Upper lobe of right lung (tissue), 1 donor: ENCODE results near the gene ECEL1. TPM values are rescaled to one million over a fixed set of nuclear protein-coding genes. Genes with fewer than 3 reads are reported as not detected.
A peak's percentile ranks its signal among the peaks of the same experiment; 100 is the strongest.

Experiments used
- ATAC-seq: fragments of 200-7000 bp; cut with Tn5 transposase; one replicate; pipeline ENCODE4 v1.9.1; 2020; ENCODE audit warnings: mild to moderate bottlenecking, moderate library complexity
- DNase-seq: peaks from one replicate; pipeline ENCODE4 v3.0.0-alpha.2; 2020
- H3K27ac ChIP-seq: fragments of 200-600 bp; one replicate; pipeline ENCODE4 v1.8.0; 2022
- H3K27me3 ChIP-seq: fragments of 200-600 bp; one replicate; pipeline ENCODE4 v1.8.0; 2022; ENCODE audit warnings: mild to moderate bottlenecking
- H3K36me3 ChIP-seq: fragments of 200-600 bp; one replicate; pipeline ENCODE4 v1.8.0; 2022
- H3K4me1 ChIP-seq: fragments of 200-600 bp; one replicate; pipeline ENCODE4 v1.8.0; 2022
- H3K4me3 ChIP-seq: fragments of 200-600 bp; one replicate; pipeline ENCODE4 v1.8.0; 2022; ENCODE audit warnings: mild to moderate bottlenecking
- H3K9me3 ChIP-seq: fragments of 200-600 bp; one replicate; pipeline ENCODE4 v1.8.0; 2022
- intact Hi-C: fragments of 100-400 bp; cut with DNase I; formaldehyde crosslinking; loops from one replicate; pipeline ENCODE4 v1.11.0; 2022
- total RNA-seq: library from RNA; stranded (reverse); fragmentation: NEBNext Ultra II Directional; extraction: Animal tissue kit (Norgen Biotek cat#: 25700); gene quantifications from one replicate; pipeline ENCODE4 v1.2.1, GENCODE V29; 2021
- TF ChIP-seq, protein P1 (sequence below): fragments of 200-600 bp; IDR thresholded peaks from one replicate; pipeline ENCODE4 v1.8.0; 2022; ENCODE audit warnings: antibody characterized with exemption
- donor health status: DM: no; HTN: yes; CAD: no; lungs with severe emphysema.

Gene ECEL1
- total RNA-seq, 1 donor from 2014 or later: not detected

DNA sequence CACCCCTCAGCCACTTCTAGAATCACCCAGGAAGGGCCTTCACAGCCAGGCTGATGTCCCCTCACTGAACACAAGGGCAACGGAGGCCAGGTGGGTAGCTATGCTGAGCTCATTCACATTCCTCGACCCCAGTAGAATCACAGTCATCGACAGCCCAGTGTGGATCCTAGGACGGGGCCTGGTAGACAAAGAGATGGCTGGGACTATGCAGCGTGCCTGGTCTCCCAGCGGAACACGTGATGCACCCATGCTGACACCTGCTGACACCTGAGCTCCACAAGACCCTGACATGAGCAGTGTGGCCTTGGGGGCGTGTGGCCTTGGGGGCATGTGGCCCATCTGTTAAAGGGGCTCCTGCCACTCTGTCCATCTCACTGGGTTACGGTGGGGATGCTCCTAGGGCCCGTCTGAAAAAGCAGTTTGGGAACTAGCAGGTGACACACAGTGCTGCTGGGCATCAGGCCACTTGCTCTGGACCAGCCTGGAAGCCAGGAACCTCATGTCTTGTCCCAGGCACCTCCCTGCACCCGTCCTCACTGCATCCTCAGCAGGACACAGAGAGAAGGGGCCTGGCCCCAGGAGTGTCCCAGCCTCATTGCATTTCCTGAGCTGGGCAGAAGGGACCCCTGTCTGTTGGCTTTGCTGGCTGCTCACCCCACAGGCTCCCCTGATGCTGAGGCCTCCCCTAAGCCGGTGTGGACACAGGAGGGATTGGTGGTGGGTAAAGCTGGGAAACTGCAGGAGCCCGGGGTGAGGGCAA is 9.7 kb downstream of the ECEL1 start:
- no peak overlapping the region for H3K4me3 ChIP-seq
- TF ChIP-seq, protein P1, sequence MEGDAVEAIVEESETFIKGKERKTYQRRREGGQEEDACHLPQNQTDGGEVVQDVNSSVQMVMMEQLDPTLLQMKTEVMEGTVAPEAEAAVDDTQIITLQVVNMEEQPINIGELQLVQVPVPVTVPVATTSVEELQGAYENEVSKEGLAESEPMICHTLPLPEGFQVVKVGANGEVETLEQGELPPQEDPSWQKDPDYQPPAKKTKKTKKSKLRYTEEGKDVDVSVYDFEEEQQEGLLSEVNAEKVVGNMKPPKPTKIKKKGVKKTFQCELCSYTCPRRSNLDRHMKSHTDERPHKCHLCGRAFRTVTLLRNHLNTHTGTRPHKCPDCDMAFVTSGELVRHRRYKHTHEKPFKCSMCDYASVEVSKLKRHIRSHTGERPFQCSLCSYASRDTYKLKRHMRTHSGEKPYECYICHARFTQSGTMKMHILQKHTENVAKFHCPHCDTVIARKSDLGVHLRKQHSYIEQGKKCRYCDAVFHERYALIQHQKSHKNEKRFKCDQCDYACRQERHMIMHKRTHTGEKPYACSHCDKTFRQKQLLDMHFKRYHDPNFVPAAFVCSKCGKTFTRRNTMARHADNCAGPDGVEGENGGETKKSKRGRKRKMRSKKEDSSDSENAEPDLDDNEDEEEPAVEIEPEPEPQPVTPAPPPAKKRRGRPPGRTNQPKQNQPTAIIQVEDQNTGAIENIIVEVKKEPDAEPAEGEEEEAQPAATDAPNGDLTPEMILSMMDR: no peak
- H3K36me3 ChIP-seq: no peaks in the 10 kb centered on the region
- no peaks in the 10 kb centered on the region for H3K4me1 ChIP-seq
- H3K27me3 ChIP-seq: no peaks in the 10 kb centered on the region
- peak; percentile 46 for DNase-seq
- H3K9me3 ChIP-seq: no peaks in the 10 kb centered on the region
- intact Hi-C loops: no loop called here
- ATAC-seq: no peak
- H3K27ac ChIP-seq: no peak overlapping the region

DNA sequence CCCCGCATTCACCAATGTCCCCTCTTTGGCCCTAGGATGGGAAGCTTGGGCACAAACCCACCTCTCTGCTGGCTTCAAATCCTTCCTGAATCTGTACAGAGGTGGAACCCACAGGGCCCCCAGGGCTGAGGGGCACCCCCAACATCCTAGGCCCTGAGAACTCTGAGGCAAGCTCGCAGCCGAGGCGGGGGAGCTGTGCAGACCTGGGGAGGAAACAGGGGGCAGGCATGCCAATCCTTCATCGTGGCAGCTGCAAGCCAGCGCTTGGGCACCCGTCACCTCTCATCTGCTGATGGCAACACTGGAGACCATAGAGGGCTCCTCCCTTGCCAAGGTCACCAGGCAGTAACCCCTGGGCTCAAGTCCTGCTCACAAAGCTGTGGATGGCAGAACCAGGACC is 10.8 kb downstream of the ECEL1 start:
- DNase-seq (peak; percentile 40), ATAC-seq (no peak)
- intact Hi-C loops: no loop called here

DNA sequence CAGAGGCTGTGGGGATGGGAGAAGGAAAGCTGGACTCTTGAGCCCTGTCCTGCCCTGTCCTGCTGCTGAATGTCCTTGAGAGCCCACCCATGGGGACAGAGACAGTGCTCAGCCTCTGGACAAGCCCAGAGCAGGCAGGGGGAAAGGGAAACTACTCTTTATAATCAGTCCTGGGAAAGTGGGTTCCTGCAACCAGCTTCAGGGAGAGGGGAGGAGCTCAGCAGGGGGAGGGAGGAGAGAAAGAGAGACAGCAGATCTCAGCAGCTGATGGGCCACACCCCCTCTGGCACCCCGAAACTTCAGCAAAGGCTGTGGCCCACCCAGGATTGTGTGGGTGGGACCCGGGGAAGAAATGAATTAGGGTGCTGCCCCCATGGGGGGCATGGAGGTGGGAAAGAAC is 11.6 kb downstream of the ECEL1 start:
- Histone ChIP-seq H3K27ac (no peak overlapping the region), H3K4me3 (no peak overlapping the region), H3K27me3 (no peaks in the 10 kb centered on the region), H3K9me3 (no peaks in the 10 kb centered on the region), H3K4me1 (no peaks in the 10 kb centered on the region), H3K36me3 (no peaks in the 10 kb centered on the region)
- TF ChIP-seq, protein P1: no peak
- ATAC-seq: no peak
- intact Hi-C loops: no loop called here
- peak; percentile 25 for DNase-seq

More for the DNA sequence above, 10.8 kb downstream of the ECEL1 start:
- Histone ChIP-seq H3K36me3 (no peaks in the 10 kb centered on the region), H3K9me3 (no peaks in the 10 kb centered on the region), H3K27ac (no peak overlapping the region), H3K4me1 (no peaks in the 10 kb centered on the region), H3K4me3 (no peak overlapping the region), H3K27me3 (no peaks in the 10 kb centered on the region)
- TF ChIP-seq, protein P1: no peak

DNA sequence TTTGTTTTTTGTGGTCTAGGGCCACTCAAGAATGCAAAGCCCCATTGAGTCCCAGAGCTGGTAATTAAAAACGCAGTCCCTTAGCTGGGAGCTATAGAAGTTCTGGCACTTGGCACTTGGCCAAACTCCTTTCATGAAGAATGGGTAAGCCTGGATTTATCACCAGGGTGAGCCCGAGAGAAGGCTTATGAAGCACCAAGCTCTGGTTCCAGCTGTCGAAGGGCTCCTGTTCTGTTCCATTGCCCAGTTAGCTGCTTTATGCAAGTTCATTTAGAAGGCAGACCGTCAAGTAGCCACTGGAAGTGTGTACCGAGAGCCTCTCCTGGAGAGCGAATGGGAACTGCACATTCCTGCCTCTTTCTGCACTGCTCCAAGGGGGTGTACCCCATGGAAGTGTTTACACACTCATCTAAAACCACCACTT is 14.2 kb downstream of the ECEL1 start:
- Histone ChIP-seq H3K27me3 (no peaks in the 10 kb centered on the region), H3K4me1 (no peaks in the 10 kb centered on the region), H3K27ac (no peak overlapping the region), H3K36me3 (no peaks in the 10 kb centered on the region), H3K4me3 (no peak overlapping the region), H3K9me3 (no peaks in the 10 kb centered on the region)
- ATAC-seq: peak; percentile 92
- intact Hi-C loops: no loop called here
- TF ChIP-seq, protein P1: no peak
- peak; percentile 61 for DNase-seq

DNA sequence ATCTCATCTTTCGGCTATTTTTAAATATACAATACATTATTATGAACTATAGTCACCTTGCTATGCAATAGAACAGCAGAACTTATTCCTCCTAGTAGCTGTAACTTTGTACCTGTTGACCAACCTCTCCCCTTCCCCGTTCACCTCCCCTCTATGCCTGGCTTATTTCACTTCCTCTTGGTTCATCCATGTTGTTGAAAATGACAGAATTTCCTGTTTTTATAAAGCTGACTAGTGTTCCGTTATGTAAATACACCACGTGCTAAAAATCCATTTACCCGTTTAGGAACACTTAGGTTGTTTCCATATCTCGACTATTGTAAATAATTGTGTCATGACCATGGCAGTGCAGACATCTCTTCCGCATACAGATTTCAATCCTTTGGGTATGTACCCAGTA is 21.4 kb downstream of the ECEL1 start:
- no peaks in the 10 kb centered on the region for H3K4me1 ChIP-seq
- H3K4me3 ChIP-seq: no peak overlapping the region
- intact Hi-C loops: no loop called here
- H3K36me3 ChIP-seq: no peaks in the 10 kb centered on the region
- H3K9me3 ChIP-seq: no peaks in the 10 kb centered on the region
- H3K27me3 ChIP-seq: peaks cover 2% of the 10 kb centered on the region
- DNase-seq (no peak), ATAC-seq (no peak)
- TF ChIP-seq, protein P1: no peak
- no peak overlapping the region for H3K27ac ChIP-seq
